SK-N-SH treated with all-trans-retinoic acid at 6 μM for 48 hours (cell line): Measurements from ENCODE around the gene CELF4.

Experiments
- ATAC-seq: fragments of 200-7000 bp; cut with Tn5 transposase; 3 replicates; pipeline ENCODE4 v1.9.1; 2020; ENCODE audit warnings: mild to moderate bottlenecking, moderate library complexity
- ARNTL ChIP-seq: fragments of 450-650 bp; formaldehyde crosslinking; IDR thresholded peaks from 2 replicates; pipeline ENCODE4 v1.5.0; 2020; ENCODE audit warnings: low read depth, mild to moderate bottlenecking, moderate library complexity, borderline replicate concordance
- BACH2 ChIP-seq: fragments of 250-450 bp; sonication (Bioruptor Pico); IDR thresholded peaks from 2 replicates; pipeline ENCODE4 v1.9.0; 2021; ENCODE audit warnings: mild to moderate bottlenecking, borderline replicate concordance
- CSDC2 ChIP-seq: fragments of 250-450 bp; sonication (Bioruptor Pico); IDR thresholded peaks from 2 replicates; pipeline ENCODE4 v1.5.0; 2020; ENCODE audit warnings: mild to moderate bottlenecking, moderate library complexity
- ESRRG ChIP-seq: fragments of 250-450 bp; sonication (Bioruptor Pico); IDR thresholded peaks from 2 replicates; pipeline ENCODE4 v1.6.1; 2021; ENCODE audit warnings: mild to moderate bottlenecking
- GLIS3 ChIP-seq: fragments of 250-450 bp; sonication (Bioruptor Pico); IDR thresholded peaks from 2 replicates; pipeline ENCODE4 v1.5.0; 2020; ENCODE audit warnings: mild to moderate bottlenecking, moderate library complexity
- OSR1 ChIP-seq: fragments of 250-450 bp; sonication (Bioruptor Pico); IDR thresholded peaks from 2 replicates; pipeline ENCODE4 v1.8.0; 2022; ENCODE audit warnings: moderate library complexity, mild to moderate bottlenecking, inconsistent platforms
- PPARA ChIP-seq: fragments of 250-450 bp; sonication (Bioruptor Pico); IDR thresholded peaks from 2 replicates; pipeline ENCODE4 v1.5.0; 2020; ENCODE audit warnings: mild to moderate bottlenecking, borderline replicate concordance
- RARB ChIP-seq: fragments of 250-450 bp; sonication (Bioruptor Pico); IDR thresholded peaks from 2 replicates; pipeline ENCODE4 v1.8.0; 2021; ENCODE audit warnings: mild to moderate bottlenecking, moderate library complexity
- SNAI2 ChIP-seq: fragments of 250-450 bp; sonication (Bioruptor Pico); IDR thresholded peaks from 2 replicates; pipeline ENCODE4 v1.5.0; 2020; ENCODE audit warnings: mild to moderate bottlenecking, moderate library complexity
- TCF4 ChIP-seq: fragments of 250-450 bp; sonication (Bioruptor Pico); IDR thresholded peaks from 2 replicates; pipeline ENCODE4 v1.8.0; 2021; ENCODE audit warnings: mild to moderate bottlenecking, moderate library complexity, borderline replicate concordance
- TOX ChIP-seq: fragments of 250-450 bp; sonication (Bioruptor Pico); IDR thresholded peaks from 2 replicates; pipeline ENCODE4 v1.8.0; 2021; ENCODE audit warnings: mild to moderate bottlenecking, moderate library complexity, borderline replicate concordance
- ZC3H10 ChIP-seq: fragments of 250-450 bp; sonication (Bioruptor Pico); IDR thresholded peaks from 2 replicates; pipeline ENCODE4 v1.5.1; 2021; ENCODE audit warnings: mild to moderate bottlenecking, moderate library complexity
- ZFP3 ChIP-seq: fragments of 250-450 bp; sonication (Bioruptor Pico); IDR thresholded peaks from 2 replicates; pipeline ENCODE4 v1.5.0; 2020; ENCODE audit warnings: mild to moderate bottlenecking, moderate library complexity
- ZFP30 ChIP-seq: fragments of 450-650 bp; formaldehyde crosslinking; IDR thresholded peaks from 2 replicates; pipeline ENCODE4 v1.5.0; 2022; ENCODE audit warnings: mild to moderate bottlenecking, moderate library complexity
- ZNF565 ChIP-seq: fragments of 450-650 bp; formaldehyde crosslinking; conservative IDR thresholded peaks from 2 replicates; pipeline ENCODE4 v1.5.0; 2020; ENCODE audit warnings: low read depth, mild to moderate bottlenecking, moderate library complexity
- ZNF70 ChIP-seq: fragments of 450-650 bp; formaldehyde crosslinking; IDR thresholded peaks from 2 replicates; pipeline ENCODE4 v1.5.0; 2020; ENCODE audit warnings: mild to moderate bottlenecking, moderate library complexity
- ZNF8 ChIP-seq: fragments of 450-650 bp; formaldehyde crosslinking; IDR thresholded peaks from 2 replicates; pipeline ENCODE4 v1.5.0; 2020; ENCODE audit warnings: mild to moderate bottlenecking, moderate library complexity
- TF ChIP-seq, protein P1 (sequence below): fragments of 250-450 bp; sonication (Bioruptor Pico); IDR thresholded peaks from 2 replicates; pipeline ENCODE4 v1.5.1; 2021; ENCODE audit warnings: mild to moderate bottlenecking, moderate library complexity
- TF ChIP-seq, protein P2 (sequence below): fragments of 250-450 bp; sonication (Bioruptor Pico); IDR thresholded peaks from 2 replicates; pipeline ENCODE4 v1.8.0; 2020; ENCODE audit warnings: mild to moderate bottlenecking, moderate library complexity, borderline replicate concordance
- TF ChIP-seq, protein P3 (sequence below): fragments of 250-450 bp; sonication (Bioruptor Pico); IDR thresholded peaks from 2 replicates; pipeline ENCODE4 v1.5.1; 2020; ENCODE audit warnings: low read depth, mild to moderate bottlenecking, moderate library complexity

The CELF4 gene

DNA sequence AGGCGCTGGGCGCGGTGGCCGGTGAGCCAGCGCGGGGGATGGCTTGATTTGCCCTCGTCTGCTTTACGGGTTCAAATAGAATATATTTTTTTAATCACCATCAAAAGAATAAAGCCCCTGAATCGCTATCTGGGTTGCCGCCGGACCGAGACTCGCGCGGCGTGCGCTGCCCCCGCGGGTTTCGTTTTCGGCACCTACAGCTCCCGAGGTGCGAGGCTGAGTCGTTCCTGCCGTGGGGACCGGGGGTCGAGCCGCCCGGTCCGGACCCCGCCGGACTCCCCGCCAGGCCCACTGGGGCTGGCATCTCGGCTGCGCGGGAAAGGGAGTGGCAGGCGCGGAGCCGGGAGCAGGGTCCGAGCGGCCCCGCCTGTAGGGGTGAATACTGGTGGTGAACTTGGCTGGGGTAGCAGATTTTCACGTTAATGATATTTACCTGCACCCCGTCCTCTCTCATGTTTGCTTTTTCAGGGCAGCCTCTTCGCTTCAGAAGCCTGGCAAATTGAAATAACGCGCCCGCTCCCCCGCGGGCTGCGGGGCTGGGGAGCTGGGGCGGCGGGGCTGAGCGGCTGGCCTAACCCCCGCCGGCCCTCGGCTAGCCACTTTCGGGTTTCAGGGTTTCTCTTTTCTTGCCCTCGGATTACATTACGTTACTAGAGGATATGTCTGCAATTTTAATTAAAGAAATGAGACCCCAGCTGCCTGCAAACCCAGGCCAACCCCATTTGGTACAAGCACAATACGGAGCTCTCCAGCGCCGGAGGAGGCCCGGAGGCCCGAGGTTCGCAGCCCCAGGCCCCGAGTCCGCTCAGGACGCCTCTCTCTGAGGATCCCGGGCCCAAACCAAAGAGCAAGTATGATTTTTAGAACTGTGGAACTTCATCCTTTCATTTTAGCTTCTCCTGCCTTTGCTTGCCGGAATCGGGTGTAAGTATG lies 1.7 kb upstream of the CELF4 start:
- TF ChIP-seq BACH2 (no peak), ARNTL (CRISPR knock-in tag) (no peak), SNAI2 (CRISPR knock-in tag) (no peak), CSDC2 (CRISPR knock-in tag) (no peak), ZFP30 (CRISPR knock-in tag) (no peak), ZNF8 (no peak), ZNF70 (CRISPR knock-in tag) (no peak), GLIS3 (CRISPR knock-in tag) (no peak), ZC3H10 (CRISPR knock-in tag) (no peak), ZFP3 (CRISPR knock-in tag) (no peak), TOX (CRISPR knock-in tag) (no peak), OSR1 (CRISPR knock-in tag) (no peak)
- TF ChIP-seq, protein P1, sequence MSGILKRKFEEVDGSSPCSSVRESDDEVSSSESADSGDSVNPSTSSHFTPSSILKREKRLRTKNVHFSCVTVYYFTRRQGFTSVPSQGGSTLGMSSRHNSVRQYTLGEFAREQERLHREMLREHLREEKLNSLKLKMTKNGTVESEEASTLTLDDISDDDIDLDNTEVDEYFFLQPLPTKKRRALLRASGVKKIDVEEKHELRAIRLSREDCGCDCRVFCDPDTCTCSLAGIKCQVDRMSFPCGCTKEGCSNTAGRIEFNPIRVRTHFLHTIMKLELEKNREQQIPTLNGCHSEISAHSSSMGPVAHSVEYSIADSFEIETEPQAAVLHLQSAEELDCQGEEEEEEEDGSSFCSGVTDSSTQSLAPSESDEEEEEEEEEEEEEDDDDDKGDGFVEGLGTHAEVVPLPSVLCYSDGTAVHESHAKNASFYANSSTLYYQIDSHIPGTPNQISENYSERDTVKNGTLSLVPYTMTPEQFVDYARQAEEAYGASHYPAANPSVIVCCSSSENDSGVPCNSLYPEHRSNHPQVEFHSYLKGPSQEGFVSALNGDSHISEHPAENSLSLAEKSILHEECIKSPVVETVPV (CRISPR knock-in tag), result no peak
- TF ChIP-seq, protein P2, sequence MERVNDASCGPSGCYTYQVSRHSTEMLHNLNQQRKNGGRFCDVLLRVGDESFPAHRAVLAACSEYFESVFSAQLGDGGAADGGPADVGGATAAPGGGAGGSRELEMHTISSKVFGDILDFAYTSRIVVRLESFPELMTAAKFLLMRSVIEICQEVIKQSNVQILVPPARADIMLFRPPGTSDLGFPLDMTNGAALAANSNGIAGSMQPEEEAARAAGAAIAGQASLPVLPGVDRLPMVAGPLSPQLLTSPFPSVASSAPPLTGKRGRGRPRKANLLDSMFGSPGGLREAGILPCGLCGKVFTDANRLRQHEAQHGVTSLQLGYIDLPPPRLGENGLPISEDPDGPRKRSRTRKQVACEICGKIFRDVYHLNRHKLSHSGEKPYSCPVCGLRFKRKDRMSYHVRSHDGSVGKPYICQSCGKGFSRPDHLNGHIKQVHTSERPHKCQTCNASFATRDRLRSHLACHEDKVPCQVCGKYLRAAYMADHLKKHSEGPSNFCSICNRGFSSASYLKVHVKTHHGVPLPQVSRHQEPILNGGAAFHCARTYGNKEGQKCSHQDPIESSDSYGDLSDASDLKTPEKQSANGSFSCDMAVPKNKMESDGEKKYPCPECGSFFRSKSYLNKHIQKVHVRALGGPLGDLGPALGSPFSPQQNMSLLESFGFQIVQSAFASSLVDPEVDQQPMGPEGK (CRISPR knock-in tag), result no peak
- ATAC-seq, result no peak

DNA sequence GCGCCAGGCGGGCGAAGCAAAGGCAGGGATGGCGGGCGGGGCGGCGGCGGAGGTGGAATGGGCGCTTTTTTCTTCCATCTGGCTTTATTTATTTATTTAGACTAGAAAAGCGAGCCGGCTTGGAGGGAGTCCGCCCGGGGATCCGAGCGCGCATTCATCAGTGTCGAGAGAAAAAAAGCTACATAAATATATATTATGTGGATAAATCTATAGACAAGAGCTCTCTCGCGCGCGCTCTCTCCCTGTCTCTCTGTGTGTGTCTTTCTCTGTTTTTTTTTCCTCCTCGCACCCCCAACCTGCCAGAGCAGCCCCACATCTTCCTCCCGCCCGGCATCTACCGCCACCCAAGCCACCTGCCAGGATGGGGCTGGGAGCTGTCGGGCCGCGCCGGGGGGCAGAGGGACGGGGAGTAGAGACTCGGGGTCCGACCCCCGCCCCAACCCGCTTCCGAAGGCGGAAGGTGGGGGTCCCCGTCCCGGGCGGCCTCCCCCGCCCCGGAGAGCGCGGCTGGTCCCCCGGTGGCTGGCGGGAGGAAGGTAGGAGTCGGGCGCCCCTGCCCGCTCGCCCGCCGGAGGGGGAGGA lies 972 bp upstream of the CELF4 start:
- TF ChIP-seq ZNF70 (CRISPR knock-in tag), result no peak
- no peak for TF ChIP-seq RARB (CRISPR knock-in tag)
- no peak for TF ChIP-seq TOX (CRISPR knock-in tag)
- TF ChIP-seq, protein P2 (CRISPR knock-in tag), result no peak
- no peak for TF ChIP-seq SNAI2 (CRISPR knock-in tag)
- TF ChIP-seq BACH2, result no peak
- TF ChIP-seq ZFP30 (CRISPR knock-in tag), result no peak
- no peak for TF ChIP-seq ARNTL (CRISPR knock-in tag)
- no peak for TF ChIP-seq ZNF565
- no peak for TF ChIP-seq ESRRG (CRISPR knock-in tag)
- no peak for TF ChIP-seq ZC3H10 (CRISPR knock-in tag)
- ATAC-seq, result no peak; the same call in 2 of the 3 replicates

DNA sequence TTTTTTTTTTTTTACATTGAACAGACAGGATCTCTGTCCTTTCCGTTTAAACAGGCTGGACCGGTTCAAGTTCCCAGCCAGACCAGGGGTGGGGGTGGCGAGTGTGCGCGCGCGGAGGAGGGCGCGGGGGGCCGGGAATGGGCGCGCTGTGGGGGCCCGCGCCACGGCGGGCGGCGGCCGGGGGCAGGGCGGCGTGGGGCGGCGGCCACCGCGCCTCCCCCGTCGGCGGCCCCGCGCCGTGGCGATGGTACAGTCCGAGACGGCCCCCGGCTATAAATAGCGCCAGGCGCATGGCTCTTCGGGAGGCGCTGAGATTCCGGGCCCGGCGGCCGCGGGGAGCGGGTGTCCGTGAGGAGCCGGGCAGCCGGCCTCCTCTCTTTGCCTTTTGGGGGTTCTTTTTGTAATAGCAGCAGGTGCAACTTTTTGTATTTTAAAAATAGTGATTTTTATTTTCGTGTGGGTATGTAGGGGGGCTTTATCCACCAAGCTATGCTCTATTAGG lies 430 bp upstream of the CELF4 start:
- TF ChIP-seq PPARA (CRISPR knock-in tag) (no peak), ZC3H10 (CRISPR knock-in tag) (no peak), ARNTL (CRISPR knock-in tag) (no peak), CSDC2 (CRISPR knock-in tag) (no peak), OSR1 (CRISPR knock-in tag) (no peak), RARB (CRISPR knock-in tag) (no peak), TCF4 (CRISPR knock-in tag) (no peak)
- TF ChIP-seq, protein P3, sequence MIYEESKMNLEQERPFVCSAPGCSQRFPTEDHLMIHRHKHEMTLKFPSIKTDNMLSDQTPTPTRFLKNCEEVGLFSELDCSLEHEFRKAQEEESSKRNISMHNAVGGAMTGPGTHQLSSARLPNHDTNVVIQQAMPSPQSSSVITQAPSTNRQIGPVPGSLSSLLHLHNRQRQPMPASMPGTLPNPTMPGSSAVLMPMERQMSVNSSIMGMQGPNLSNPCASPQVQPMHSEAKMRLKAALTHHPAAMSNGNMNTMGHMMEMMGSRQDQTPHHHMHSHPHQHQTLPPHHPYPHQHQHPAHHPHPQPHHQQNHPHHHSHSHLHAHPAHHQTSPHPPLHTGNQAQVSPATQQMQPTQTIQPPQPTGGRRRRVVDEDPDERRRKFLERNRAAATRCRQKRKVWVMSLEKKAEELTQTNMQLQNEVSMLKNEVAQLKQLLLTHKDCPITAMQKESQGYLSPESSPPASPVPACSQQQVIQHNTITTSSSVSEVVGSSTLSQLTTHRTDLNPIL (CRISPR knock-in tag), result no peak
- ATAC-seq, result peak; percentile 59

DNA sequence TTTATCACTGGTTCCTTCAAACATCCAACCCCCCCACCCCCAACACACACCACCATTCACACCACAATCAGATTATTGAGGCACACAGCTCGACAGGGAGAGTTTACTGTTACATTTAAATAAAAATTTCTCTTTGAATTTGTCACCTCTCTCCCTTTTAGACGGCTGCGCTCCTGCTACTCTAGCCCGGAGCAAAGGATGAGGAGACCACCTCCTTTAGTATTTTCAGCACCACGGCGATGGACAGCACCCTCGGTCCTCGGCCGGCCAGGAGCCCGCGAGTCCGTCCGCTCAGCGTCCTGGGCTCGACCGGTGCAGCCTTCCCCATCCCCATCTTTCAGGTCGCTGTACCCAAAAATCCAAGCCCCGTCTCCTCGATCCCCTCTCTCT lies 892 bp downstream of the CELF4 start:
- ATAC-seq, result peak; percentile 74

More for the DNA sequence above, 892 bp downstream of the CELF4 start:
- TF ChIP-seq ZFP3 (CRISPR knock-in tag) (peak; percentile 66; the same call in 1 of the 2 replicates), PPARA (CRISPR knock-in tag) (no peak)
